Lower lobe of right lung (tissue), 2 donors: ENCODE measurements around the gene CD81. TPM values are rescaled to one million over a fixed set of nuclear protein-coding genes. Genes with fewer than 3 reads are reported as not detected.

ENCODE experiments used
- ATAC-seq, 2 donors: fragments of 200-7000 bp; cut with Tn5 transposase; one replicate each; pipeline ENCODE4 v1.9.1; 2020 to 2022; ENCODE audit warnings: mild to moderate bottlenecking in 2 of 2, moderate library complexity in 2 of 2
- DNase-seq: peaks from one replicate; pipeline ENCODE4 v3.0.0-alpha.2; 2020
- H3K27ac ChIP-seq: fragments of 200-600 bp; one replicate; pipeline ENCODE4 v1.8.0; 2022
- H3K27me3 ChIP-seq: fragments of 200-600 bp; one replicate; pipeline ENCODE4 v1.8.0; 2022; ENCODE audit warnings: low read depth
- H3K36me3 ChIP-seq: fragments of 200-600 bp; one replicate; pipeline ENCODE4 v1.8.0; 2022; ENCODE audit warnings: mild to moderate bottlenecking
- H3K4me1 ChIP-seq: fragments of 200-600 bp; one replicate; pipeline ENCODE4 v1.8.0; 2022
- H3K4me3 ChIP-seq: fragments of 200-600 bp; one replicate; pipeline ENCODE4 v1.8.0; 2022; ENCODE audit warnings: mild to moderate bottlenecking
- H3K9me3 ChIP-seq: fragments of 200-600 bp; one replicate; pipeline ENCODE4 v1.8.0; 2022
- intact Hi-C: fragments of 100-400 bp; cut with DNase I; formaldehyde crosslinking; loops from one replicate; pipeline ENCODE4 v1.11.0; 2022
- total RNA-seq: library from RNA; stranded (reverse); fragmentation: NEBNext Ultra II Directional; extraction: Animal tissue kit (Norgen Biotek cat#: 25700); gene quantifications from one replicate; pipeline ENCODE4 v1.2.1, GENCODE V29; 2021
- TF ChIP-seq, protein P1 (sequence below): fragments of 200-600 bp; IDR thresholded peaks from one replicate; pipeline ENCODE4 v1.8.0; 2022; ENCODE audit warnings: antibody characterized with exemption, mild to moderate bottlenecking
- donor health status: DM: no; HTN: yes; CAD: no; lungs with severe emphysema.

CD81 gene
- total RNA-seq, 1 donor from 2014 or later: 850 TPM

DNA sequence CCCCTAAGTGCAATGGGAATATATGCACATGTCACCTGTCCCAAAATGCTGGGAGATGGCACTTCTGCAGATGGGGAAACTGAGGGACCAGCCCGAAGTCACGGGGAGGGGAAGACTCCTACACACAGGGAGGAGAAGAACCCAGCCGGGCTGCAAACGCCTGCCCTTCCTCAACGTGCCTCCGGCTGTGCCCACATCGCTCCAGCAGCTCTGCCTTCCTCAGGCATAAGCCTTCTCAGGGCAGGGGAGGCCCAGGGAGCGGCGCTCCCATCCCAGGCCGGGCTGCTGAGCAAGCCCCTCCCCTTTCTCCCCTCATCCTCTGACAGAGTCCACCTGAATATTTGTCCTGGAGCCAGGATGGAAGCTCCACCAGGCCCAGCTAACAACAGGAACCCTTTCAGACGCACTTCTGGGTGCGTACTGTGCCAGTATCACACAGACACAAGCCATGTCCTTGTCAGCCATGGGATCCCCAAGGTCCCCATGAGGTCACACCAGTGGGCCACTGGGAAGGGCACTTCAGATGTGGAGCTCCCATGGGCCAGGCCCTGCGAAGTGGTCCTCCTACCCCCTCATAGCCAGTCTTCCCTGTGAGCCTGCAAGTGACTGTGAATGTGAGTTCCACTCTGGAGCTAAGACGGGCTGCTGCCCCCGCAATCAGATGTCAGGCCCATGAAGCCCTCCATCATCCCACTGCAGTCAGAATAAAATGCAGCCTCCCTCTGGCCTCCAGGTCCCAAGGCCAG lies 2.5 kb upstream of the CD81 start:
- TF ChIP-seq, protein P1, sequence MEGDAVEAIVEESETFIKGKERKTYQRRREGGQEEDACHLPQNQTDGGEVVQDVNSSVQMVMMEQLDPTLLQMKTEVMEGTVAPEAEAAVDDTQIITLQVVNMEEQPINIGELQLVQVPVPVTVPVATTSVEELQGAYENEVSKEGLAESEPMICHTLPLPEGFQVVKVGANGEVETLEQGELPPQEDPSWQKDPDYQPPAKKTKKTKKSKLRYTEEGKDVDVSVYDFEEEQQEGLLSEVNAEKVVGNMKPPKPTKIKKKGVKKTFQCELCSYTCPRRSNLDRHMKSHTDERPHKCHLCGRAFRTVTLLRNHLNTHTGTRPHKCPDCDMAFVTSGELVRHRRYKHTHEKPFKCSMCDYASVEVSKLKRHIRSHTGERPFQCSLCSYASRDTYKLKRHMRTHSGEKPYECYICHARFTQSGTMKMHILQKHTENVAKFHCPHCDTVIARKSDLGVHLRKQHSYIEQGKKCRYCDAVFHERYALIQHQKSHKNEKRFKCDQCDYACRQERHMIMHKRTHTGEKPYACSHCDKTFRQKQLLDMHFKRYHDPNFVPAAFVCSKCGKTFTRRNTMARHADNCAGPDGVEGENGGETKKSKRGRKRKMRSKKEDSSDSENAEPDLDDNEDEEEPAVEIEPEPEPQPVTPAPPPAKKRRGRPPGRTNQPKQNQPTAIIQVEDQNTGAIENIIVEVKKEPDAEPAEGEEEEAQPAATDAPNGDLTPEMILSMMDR: no peak
- peak overlapping the region; percentile 34 for H3K27ac ChIP-seq
- DNase-seq: peak; percentile 45

DNA sequence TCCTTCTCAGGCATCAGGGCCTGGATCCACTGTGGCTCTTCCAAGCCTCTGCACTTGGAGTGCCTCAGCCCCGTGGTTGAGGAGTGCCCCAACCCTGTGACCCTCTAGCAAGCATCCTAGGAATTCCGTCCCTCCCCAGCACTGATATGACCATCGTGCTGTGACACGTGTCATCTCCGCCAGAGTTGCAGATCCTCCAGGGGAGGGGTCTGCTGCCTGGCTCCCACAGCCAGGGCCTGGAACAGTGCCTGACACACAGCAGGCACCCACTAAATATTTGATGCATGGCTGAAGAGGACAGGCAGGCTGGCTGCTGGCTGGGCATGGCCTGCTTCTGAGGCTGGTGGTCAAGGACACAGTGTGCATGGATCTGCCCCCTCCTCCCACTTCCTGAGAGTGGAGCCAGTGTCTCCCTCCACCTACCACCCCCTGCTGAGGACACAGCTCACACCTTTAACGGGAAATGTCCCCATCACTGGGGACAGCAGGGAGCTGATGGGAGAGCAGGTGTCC lies 1.7 kb upstream of the CD81 start:
- Histone ChIP-seq H3K4me3 (no peak overlapping the region), H3K9me3 (no peaks in the 10 kb centered on the region), H3K27ac (peak overlapping the region; percentile 51), H3K36me3 (no peaks in the 10 kb centered on the region), H3K4me1 (peaks cover 20% of the 10 kb centered on the region), H3K27me3 (no peaks in the 10 kb centered on the region)
- DNase-seq (peak; percentile 57), ATAC-seq (peak in 1 of 2 donors; percentile 12)
- intact Hi-C loops: no loop called here
- TF ChIP-seq, protein P1: no peak

More for the DNA sequence above, 2.5 kb upstream of the CD81 start:
- Histone ChIP-seq H3K9me3 (no peaks in the 10 kb centered on the region), H3K4me3 (no peak overlapping the region), H3K27me3 (no peaks in the 10 kb centered on the region), H3K36me3 (no peaks in the 10 kb centered on the region), H3K4me1 (peaks cover 13% of the 10 kb centered on the region)
- intact Hi-C loops: no loop called here
- ATAC-seq: no peak

DNA sequence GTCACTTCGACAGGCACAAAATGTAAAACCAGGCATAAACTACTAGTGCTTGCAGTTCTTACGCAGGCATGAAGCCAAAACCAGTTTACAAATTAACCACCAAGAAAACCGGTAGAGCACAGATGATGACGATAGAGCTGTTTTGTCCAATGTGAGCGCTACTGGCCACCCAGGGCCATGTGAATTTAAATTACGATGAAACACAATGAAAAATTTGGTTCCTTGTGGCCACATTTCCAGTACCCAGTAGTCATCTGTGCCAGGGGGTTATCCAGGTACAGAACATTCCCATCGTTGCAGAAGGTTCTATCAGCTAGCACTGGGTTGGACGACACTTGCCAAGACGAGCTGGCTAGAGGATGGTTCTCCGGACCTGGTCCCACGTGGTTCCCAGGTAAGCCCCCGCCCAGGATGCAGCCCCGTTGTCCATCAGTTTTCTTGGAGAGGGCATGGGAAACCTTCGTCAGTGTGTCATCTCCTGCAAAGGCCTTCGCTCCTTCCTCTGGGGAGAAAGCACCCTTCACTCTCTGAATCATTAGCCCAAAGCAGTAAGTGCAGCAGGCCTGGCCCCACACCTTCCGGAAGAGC lies 1.1 kb upstream of the CD81 start:
- peak overlapping the region; percentile 51 for H3K27ac ChIP-seq
- DNase-seq (peak; percentile 43), ATAC-seq (peak; percentile 2 to 58)
- peaks cover 27% of the 10 kb centered on the region for H3K4me1 ChIP-seq
- no peak overlapping the region for H3K4me3 ChIP-seq
- intact Hi-C loops: no loop called here
- no peaks in the 10 kb centered on the region for H3K9me3 ChIP-seq
- H3K36me3 ChIP-seq: no peaks in the 10 kb centered on the region
- TF ChIP-seq, protein P1: no peak
- H3K27me3 ChIP-seq: no peaks in the 10 kb centered on the region

DNA sequence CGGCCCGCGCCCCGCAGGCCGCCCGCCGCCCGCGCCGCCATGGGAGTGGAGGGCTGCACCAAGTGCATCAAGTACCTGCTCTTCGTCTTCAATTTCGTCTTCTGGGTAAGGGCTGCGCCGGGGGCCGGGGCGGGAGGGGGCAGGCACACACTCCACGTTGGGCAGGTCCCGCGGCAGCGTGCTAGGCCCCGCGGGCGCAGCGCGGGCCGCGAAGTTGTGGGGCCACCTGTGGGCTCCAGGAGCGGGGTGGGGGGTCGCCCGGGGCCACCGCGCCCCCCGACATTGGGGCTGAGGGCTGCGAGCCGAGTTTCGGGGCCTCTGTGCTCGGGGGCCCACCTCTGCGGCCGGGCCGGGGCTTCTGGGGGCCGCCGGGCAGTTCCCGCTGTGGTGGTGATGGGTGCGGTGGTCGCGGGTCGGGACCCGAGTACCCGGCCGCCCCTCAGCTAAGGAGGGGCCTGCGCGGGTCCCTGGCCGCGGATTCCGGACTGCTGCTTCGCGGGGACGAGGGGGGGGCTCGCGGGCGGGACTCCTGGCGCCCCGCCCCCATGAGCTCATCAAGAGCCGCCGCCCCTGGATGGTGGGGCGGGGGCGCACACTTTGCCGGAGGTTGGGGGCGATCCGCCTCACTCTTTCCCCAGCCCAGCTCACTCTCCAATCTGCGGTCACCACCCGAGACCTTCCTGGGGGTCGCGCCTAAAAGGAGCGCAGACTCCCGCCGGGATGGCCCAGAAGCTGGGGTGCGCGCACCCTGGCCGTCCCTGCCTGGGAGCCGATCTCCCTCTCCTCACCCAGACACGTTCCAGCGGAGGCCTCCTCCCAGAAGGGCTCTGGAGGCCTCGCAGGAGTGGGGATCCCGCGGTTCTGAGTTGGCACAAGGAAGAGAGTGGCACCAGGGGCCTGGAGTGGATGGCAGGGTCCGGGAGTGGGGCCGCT lies 667 bp downstream of the CD81 start:
- DNase-seq (peak; percentile 83), ATAC-seq (peak; percentile 47 to 55)
- Histone ChIP-seq H3K4me1 (peaks cover 44% of the 10 kb centered on the region), H3K4me3 (peak overlapping the region; percentile 98), H3K9me3 (no peaks in the 10 kb centered on the region), H3K27me3 (no peaks in the 10 kb centered on the region), H3K27ac (peak overlapping the region; percentile 99), H3K36me3 (no peaks in the 10 kb centered on the region)
- intact Hi-C loops: no loop called here
- TF ChIP-seq, protein P1: no peak

DNA sequence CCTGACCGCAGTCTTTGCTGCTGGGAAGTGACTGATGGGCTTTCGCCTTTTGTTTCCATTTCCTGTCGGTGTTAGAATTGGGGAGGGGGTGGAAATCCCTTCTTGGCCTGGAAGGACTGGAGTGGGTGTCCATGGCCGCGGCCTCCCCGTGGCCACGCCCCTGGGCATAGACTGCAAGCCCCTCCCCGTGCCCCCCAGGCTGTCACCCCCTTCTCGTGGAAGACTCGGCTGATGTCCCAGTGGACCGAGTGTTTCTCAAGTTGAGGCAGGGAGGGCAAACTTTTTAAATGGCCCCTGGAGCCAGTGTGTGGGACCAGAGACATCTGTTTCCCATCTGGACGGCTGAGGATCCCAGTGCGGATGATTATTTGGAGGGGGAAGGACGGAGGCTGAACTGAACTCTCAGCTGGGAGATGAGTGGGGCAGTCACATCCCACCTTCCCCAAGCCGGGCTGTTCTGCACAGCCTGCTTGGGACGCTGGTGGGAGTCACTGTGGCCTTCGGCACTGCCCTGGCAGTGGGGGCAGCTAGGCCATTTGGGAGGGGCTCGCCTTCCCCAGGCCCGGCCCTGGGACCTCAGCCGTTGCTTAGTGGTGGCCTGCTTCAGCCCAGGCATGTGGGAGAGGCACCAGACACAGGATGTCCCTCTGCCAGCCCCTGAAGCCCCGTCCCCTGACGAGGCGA lies 1.6 kb downstream of the CD81 start:
- TF ChIP-seq, protein P1: no peak
- peak overlapping the region; percentile 99 for H3K27ac ChIP-seq
- H3K4me1 ChIP-seq: peaks cover 53% of the 10 kb centered on the region
- H3K9me3 ChIP-seq: no peaks in the 10 kb centered on the region
- no peaks in the 10 kb centered on the region for H3K27me3 ChIP-seq
- DNase-seq (peak; percentile 69), ATAC-seq (peak in 1 of 2 donors; percentile 3)
- peak overlapping the region; percentile 98 for H3K4me3 ChIP-seq
- H3K36me3 ChIP-seq: no peaks in the 10 kb centered on the region
- intact Hi-C loops: no loop called here
